Sigmoid colon (tissue), 7 donors: ENCODE data around the gene AQR. TPM values are rescaled to one million over a fixed set of nuclear protein-coding genes. Genes with fewer than 3 reads are reported as not detected.

Experiments used
- DNase-seq: peaks from one replicate; pipeline ENCODE4 v3.0.0-alpha.2; 2019
- H3K27ac ChIP-seq, 4 donors: fragments of 200-600 bp; sonication (generic); one replicate each; pipeline ENCODE4 v1.5.1; 2016 to 2019; ENCODE audit warnings: mild to moderate bottlenecking in 1 of 4
- H3K27me3 ChIP-seq, 3 donors: fragments of 200-600 bp; sonication (generic); one replicate each; pipeline ENCODE4 v1.5.1; 2019; ENCODE audit warnings: mild to moderate bottlenecking in 1 of 3
- H3K36me3 ChIP-seq, 4 donors: fragments of 200-600 bp; sonication (generic); one replicate each; pipeline ENCODE4 v1.5.1; 2016 to 2019
- H3K4me1 ChIP-seq, 4 donors: fragments of 200-600 bp; sonication (generic); one replicate each; pipeline ENCODE4 v1.5.1; 2017 to 2019
- H3K4me3 ChIP-seq, 4 donors: fragments of 200-600 bp; sonication (generic); one replicate each; pipeline ENCODE4 v1.5.1; 2017 to 2019; ENCODE audit warnings: mild to moderate bottlenecking in 2 of 4, moderate library complexity in 1 of 4
- H3K9me3 ChIP-seq, 4 donors: fragments of 200-600 bp in 3 of 4; sonication (generic) in 3 of 4; one replicate each; pipeline versions ENCODE4 v1.5.1 to v1.6.1; 2013 to 2019
- EP300 ChIP-seq, 4 donors: sonication (generic); formaldehyde crosslinking; IDR thresholded peaks; one replicate each; pipeline ENCODE4 v1.6.1; 2017; ENCODE audit warnings: antibody characterized with exemption in 4 of 4
- POLR2A ChIP-seq, 2 donors: fragments of 450-650 bp; IDR thresholded peaks; one replicate each; pipeline ENCODE4 v1.6.1; 2016; ENCODE audit warnings: antibody characterized with exemption in 2 of 2, mild to moderate bottlenecking in 2 of 2, moderate library complexity in 2 of 2
- POLR2AphosphoS5 ChIP-seq, 4 donors: sonication (generic); formaldehyde crosslinking; IDR thresholded peaks; one replicate each; pipeline ENCODE4 v1.6.1; 2017; ENCODE audit warnings: antibody characterized with exemption in 4 of 4
- WGBS, 2 donors: extraction: QIAGEN DNeasy Blood & Tissue Kit; methylation state at CpG; one replicate each; pipeline ENCODE4 v1.1.7; 2013; 5-methylcytosine and 5-hydroxymethylcytosine counted together
- intact Hi-C: fragments of 100-400 bp; cut with DNase I; formaldehyde crosslinking; loops from one replicate; pipeline ENCODE4 v1.15.1; 2023
- polyA plus RNA-seq, 3 donors: library from polyadenylated mRNA; stranded (reverse); fragments of 200-250 nt; gene quantifications; one replicate each; pipeline ENCODE4 v1.2.3, GENCODE V29; 2013
- total RNA-seq, 4 donors: library from RNA; depleted of rRNA; stranded (reverse); fragments of >200 nt; gene quantifications; one replicate each; pipeline ENCODE4 v1.1.0, GENCODE V29; 2016
- TF ChIP-seq, protein P1 (sequence below), 4 experiments: fragments of 450-650 bp in 3 of 4; fragments of 200-600 bp in 1 of 4; IDR thresholded peaks; one replicate each; pipeline ENCODE4 v1.5.1; 2016 to 2019; ENCODE audit warnings: antibody characterized with exemption in 4 of 4, mild to moderate bottlenecking in 3 of 4, moderate library complexity in 2 of 4
- donor health status: healthy with polysubstance abuse.
- donor health status: Bipolar disorder and iron deficiency.
- donor health status: healthy.

The AQR gene
- total and polyA plus RNA-seq, 7 donors = 3.7 to 24.2 (median 17.4) TPM

DNA sequence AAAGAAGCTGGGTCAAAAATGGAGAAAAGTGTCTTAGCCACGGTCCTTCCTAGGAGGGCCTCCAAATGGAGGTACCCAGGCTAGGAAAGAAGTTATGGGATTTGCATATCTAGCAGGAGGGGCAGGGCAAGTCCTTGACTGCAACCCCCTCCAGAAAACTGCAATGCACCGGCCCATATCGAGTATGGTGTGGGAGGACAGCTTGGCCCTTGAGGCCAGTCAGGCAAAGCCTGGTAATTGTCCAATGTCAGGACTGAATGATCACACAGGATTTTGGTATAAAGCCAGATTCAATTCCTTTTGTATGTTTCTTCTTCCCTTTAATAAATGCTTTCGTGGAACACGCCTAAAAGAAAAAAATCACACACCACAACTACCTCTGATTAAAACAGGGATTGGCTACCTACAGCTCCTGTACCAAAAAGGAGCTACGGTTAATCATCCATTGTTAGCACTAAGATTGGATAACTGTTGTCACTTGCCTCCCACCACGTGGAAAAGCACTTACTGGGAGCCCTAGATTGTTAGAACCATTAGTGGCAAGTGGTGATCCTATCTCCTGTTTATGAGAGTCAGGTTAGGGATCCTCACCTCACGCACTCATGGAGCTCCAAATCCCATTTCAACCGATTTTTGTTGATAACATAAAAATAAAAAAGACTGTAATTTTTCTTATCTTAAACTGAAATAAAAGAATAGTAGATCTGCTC, 17.4 kb upstream of the AQR start:
- Histone ChIP-seq H3K9me3 (no peaks in the 10 kb centered on the region), H3K4me3 (peak overlapping the region; percentile 71 to 82 (median 74)), H3K27me3 (no peaks in the 10 kb centered on the region), H3K4me1 (peaks cover 0 to 36% (median 30%) of the 10 kb centered on the region in 4 donors), H3K27ac (peak overlapping the region; percentile 91 to 95 (median 93)), H3K36me3 (peaks cover 0 to 27% (median 5%) of the 10 kb centered on the region in 4 donors)
- WGBS, 2 donors = 15 to 31% methylated on average over 9 of the region's 9 CpGs
- intact Hi-C loops = loop anchor here (5.0 to 10.0 kb wide), 2 partner anchors 560 to 762 kb away; partner anchors contain the start of genes DPH6 and EMC4
- DNase-seq = no peak
- TF ChIP-seq, protein P1, sequence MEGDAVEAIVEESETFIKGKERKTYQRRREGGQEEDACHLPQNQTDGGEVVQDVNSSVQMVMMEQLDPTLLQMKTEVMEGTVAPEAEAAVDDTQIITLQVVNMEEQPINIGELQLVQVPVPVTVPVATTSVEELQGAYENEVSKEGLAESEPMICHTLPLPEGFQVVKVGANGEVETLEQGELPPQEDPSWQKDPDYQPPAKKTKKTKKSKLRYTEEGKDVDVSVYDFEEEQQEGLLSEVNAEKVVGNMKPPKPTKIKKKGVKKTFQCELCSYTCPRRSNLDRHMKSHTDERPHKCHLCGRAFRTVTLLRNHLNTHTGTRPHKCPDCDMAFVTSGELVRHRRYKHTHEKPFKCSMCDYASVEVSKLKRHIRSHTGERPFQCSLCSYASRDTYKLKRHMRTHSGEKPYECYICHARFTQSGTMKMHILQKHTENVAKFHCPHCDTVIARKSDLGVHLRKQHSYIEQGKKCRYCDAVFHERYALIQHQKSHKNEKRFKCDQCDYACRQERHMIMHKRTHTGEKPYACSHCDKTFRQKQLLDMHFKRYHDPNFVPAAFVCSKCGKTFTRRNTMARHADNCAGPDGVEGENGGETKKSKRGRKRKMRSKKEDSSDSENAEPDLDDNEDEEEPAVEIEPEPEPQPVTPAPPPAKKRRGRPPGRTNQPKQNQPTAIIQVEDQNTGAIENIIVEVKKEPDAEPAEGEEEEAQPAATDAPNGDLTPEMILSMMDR (IDR thresholded peaks at IDR 0.05) = no peak
- TF ChIP-seq EP300 (IDR thresholded peaks at IDR 0.05) = no peak
- TF ChIP-seq POLR2A (IDR thresholded peaks at IDR 0.05) = no peak
- TF ChIP-seq POLR2AphosphoS5 (IDR thresholded peaks at IDR 0.05) = no peak

DNA sequence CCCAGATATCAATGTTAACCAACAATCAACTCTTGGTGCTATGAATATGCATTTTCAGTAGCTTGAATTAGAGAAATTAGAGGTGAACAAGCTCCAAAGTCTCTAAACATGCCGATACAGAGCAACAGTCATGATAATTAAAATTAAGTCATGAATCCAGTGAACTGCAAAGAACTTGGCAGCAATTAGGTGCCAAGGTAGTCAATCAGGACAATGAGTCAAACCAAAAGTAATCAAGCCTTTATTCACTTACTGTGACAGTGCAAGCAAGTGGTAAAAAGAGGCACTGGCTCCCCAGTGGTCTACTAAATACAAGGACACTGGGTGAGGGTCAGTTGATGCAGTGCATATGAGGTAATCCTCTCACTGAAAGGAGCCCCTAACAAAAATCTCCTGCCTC, 16.8 kb upstream of the AQR start:
- intact Hi-C loops = loop anchor here (5.0 to 10.0 kb wide), 2 partner anchors 561 to 762 kb away; partner anchors contain the start of genes DPH6 and EMC4

DNA sequence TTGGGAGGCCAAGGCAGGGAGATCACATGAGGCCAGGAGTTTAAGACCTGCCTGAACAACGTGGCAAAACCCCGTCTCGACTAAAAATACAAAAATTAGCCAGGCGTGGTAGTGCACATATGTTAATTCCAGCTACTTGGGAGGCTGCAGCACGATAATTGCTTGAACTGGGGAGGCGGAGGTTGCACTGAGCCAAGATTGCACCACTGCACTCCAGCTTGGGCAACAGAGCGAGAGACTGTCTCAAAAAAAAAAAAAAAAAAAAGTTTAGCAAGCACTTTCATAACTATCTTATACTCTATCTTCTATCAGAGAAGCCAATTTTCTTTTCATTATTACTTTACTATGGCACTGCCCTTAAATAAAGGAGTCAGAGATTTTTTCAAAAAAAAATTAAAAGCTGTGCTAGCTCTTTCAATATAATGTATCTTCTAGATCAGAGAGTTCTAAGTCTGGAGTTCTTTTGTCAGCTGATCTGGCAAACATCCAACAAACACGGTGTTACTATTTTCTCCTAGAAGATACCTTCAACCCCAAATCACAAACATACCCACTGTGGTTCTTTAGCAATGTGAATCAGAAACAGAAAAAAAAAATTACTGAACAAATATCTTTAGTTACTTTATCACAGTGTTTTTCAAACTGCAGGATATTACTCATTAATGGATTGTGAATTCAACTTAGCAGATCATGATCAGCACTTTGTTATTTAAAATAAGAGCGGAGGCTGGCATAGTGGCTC, 15.5 kb upstream of the AQR start:
- Histone ChIP-seq H3K36me3 (peaks cover 0 to 34% (median 5%) of the 10 kb centered on the region in 4 donors), H3K9me3 (no peaks in the 10 kb centered on the region), H3K27ac (no peak overlapping the region), H3K4me3 (no peak overlapping the region), H3K4me1 (peaks cover 0 to 36% (median 30%) of the 10 kb centered on the region in 4 donors), H3K27me3 (no peaks in the 10 kb centered on the region)
- WGBS, 2 donors = 79 to 80% methylated on average over 9 of the region's 9 CpGs
- DNase-seq = no peak
- no peak for TF ChIP-seq POLR2AphosphoS5 (IDR thresholded peaks at IDR 0.05)
- TF ChIP-seq POLR2A (IDR thresholded peaks at IDR 0.05) = no peak
- no peak for TF ChIP-seq EP300 (IDR thresholded peaks at IDR 0.05)
- TF ChIP-seq, protein P1 (IDR thresholded peaks at IDR 0.05) = no peak
- intact Hi-C loops = loop anchor here (5.0 to 10.0 kb wide), 2 partner anchors 562 to 760 kb away; partner anchors contain the start of genes DPH6 and EMC4

More for the DNA sequence above, 16.8 kb upstream of the AQR start:
- H3K27ac ChIP-seq = peak overlapping the region in 2 of 4 donors; percentile 91 to 95
- TF ChIP-seq POLR2AphosphoS5 (IDR thresholded peaks at IDR 0.05) (no peak), POLR2A (IDR thresholded peaks at IDR 0.05) (no peak), EP300 (IDR thresholded peaks at IDR 0.05) (no peak)
- TF ChIP-seq, protein P1 (IDR thresholded peaks at IDR 0.05) = no peak
- H3K36me3 ChIP-seq = peaks cover 0 to 33% (median 5%) of the 10 kb centered on the region in 4 donors
- H3K4me3 ChIP-seq = peak overlapping the region in 1 of 4 donors; percentile 76
- H3K27me3 ChIP-seq = no peaks in the 10 kb centered on the region
- no peak for DNase-seq
- peaks cover 0 to 36% (median 30%) of the 10 kb centered on the region in 4 donors for H3K4me1 ChIP-seq
- WGBS, 2 donors = 51 to 83% methylated on average over 1 of the region's 1 CpG
- no peaks in the 10 kb centered on the region for H3K9me3 ChIP-seq

DNA sequence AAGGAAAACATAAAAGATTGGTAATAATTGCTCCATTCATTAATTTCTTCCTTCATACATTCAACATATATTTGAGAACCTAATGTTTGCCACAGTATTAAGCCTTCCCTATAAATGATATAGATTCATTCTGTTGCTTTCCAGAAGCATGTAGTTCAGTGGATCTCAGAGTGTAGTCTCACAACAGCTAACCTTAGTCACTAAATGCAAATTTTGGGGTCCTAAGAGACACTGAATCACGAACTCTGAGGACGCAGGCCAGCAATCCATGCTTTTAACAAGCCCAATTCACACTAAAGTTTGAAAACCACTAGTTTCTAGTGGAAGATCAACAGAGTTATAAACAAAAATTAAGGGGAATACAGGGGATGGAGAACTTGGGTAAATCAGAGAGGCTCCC, 7.2 kb upstream of the AQR start:
- peaks cover 0 to 5% (median 0%) of the 10 kb centered on the region in 4 donors for H3K36me3 ChIP-seq
- no peak for TF ChIP-seq POLR2A (IDR thresholded peaks at IDR 0.05)
- TF ChIP-seq EP300 (IDR thresholded peaks at IDR 0.05) = no peak
- no peak for TF ChIP-seq POLR2AphosphoS5 (IDR thresholded peaks at IDR 0.05)
- TF ChIP-seq, protein P1 (IDR thresholded peaks at IDR 0.05) = no peak
- H3K27ac ChIP-seq = no peak overlapping the region
- DNase-seq = no peak
- WGBS, 2 donors = 87 to 93% methylated on average over 2 of the region's 2 CpGs
- H3K9me3 ChIP-seq = no peaks in the 10 kb centered on the region
- intact Hi-C loops = no loop called here
- H3K27me3 ChIP-seq = no peaks in the 10 kb centered on the region
- no peaks in the 10 kb centered on the region for H3K4me1 ChIP-seq
- no peak overlapping the region for H3K4me3 ChIP-seq
